Thoracic aorta (tissue), 2 donors: ENCODE measurements around the gene DNPH1. TPM values are rescaled to one million over a fixed set of nuclear protein-coding genes. Genes with fewer than 3 reads are reported as not detected.

Experiments used
- ATAC-seq: fragments of 150-250 bp; one replicate; pipeline ENCODE4 v1.8.0; 2017; ENCODE audit warnings: low read depth; ENCODE audit not compliant: insufficient number of reproducible peaks, low FRiP score
- DNase-seq: peaks from one replicate; pipeline ENCODE4 v3.0.0-alpha.2; 2020; ENCODE audit warnings: low spot score
- H3K27ac ChIP-seq, 2 donors: fragments of 200-600 bp; sonication (generic); 1 replicate in 1 of 2; 2 replicates in 1 of 2; pipeline ENCODE4 v1.5.1; 2016; ENCODE audit warnings: mild to moderate bottlenecking in 2 of 2, moderate library complexity in 2 of 2
- H3K27me3 ChIP-seq: fragments of 200-600 bp; sonication (generic); replicated peaks from 2 replicates; pipeline ENCODE4 v1.6.0; 2016; ENCODE audit warnings: mild to moderate bottlenecking; ENCODE audit not compliant: insufficient read depth
- H3K36me3 ChIP-seq: fragments of 200-600 bp; sonication (generic); one replicate; pipeline ENCODE4 v1.5.1; 2016
- H3K4me1 ChIP-seq, 2 donors: fragments of 200-600 bp; sonication (generic); 1 replicate in 1 of 2; 2 replicates in 1 of 2; pipeline versions ENCODE4 v1.5.1 to v1.6.0; 2016; ENCODE audit warnings: low read depth in 2 of 2, mild to moderate bottlenecking in 1 of 2; ENCODE audit not compliant: control insufficient read depth in 1 of 2
- H3K4me3 ChIP-seq: fragments of 200-600 bp; sonication (generic); 2 replicates; pipeline ENCODE4 v1.5.1; 2016; ENCODE audit warnings: mild to moderate bottlenecking
- H3K9me3 ChIP-seq: fragments of 200-600 bp; sonication (generic); 2 replicates; pipeline ENCODE4 v1.5.1; 2016
- total RNA-seq, 2 donors: library from RNA; depleted of rRNA; stranded (reverse); fragments of >200 nt; gene quantifications; one replicate each; pipeline versions ENCODE4 v1.1.0 to v1.2.3, GENCODE V29; 2016
- TF ChIP-seq, protein P1 (sequence below): fragments of 200-600 bp; sonication (generic); IDR thresholded peaks from one replicate; pipeline ENCODE4 v1.5.1; 2019; ENCODE audit warnings: antibody characterized with exemption

DNPH1 gene
- total RNA-seq, 2 donors from 2014 or later = 16.7 to 54.7 TPM

- Histone ChIP-seq H3K36me3 (peaks cover 5% of the 10 kb centered on the region), H3K27me3 (no peaks in the 10 kb centered on the region), H3K4me3 (no peak overlapping the region), H3K27ac (no peak overlapping the region), H3K9me3 (no peaks in the 10 kb centered on the region), H3K4me1 (no peaks in the 10 kb centered on the region)
- no peak for DNase-seq
- TF ChIP-seq, protein P1, sequence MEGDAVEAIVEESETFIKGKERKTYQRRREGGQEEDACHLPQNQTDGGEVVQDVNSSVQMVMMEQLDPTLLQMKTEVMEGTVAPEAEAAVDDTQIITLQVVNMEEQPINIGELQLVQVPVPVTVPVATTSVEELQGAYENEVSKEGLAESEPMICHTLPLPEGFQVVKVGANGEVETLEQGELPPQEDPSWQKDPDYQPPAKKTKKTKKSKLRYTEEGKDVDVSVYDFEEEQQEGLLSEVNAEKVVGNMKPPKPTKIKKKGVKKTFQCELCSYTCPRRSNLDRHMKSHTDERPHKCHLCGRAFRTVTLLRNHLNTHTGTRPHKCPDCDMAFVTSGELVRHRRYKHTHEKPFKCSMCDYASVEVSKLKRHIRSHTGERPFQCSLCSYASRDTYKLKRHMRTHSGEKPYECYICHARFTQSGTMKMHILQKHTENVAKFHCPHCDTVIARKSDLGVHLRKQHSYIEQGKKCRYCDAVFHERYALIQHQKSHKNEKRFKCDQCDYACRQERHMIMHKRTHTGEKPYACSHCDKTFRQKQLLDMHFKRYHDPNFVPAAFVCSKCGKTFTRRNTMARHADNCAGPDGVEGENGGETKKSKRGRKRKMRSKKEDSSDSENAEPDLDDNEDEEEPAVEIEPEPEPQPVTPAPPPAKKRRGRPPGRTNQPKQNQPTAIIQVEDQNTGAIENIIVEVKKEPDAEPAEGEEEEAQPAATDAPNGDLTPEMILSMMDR = no peak
- ATAC-seq = no peak
These were observed 17.3 kb downstream of the DNPH1 start for GRCh38 chr6:43211955-43212354.

DNA sequence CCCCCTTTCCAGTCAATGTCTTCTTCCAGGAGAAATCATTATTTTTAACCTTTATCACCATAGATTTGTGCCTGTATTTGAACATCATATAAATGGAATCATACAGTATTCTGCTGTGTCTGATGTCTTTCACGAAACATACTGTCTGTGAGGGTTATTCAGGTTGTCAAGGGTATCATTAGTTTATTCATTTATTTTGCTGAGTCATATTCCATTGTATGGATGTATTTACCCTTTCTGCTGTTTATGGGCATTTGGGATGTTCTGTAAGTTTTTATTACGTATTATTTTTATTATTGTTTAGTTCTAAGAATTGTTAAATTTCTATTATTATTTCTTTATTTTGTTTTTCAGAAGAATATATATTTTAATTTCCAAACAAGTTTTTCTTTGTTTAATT is 22.0 kb downstream of the DNPH1 start:
- H3K9me3 ChIP-seq = no peaks in the 10 kb centered on the region
- ATAC-seq (no peak), DNase-seq (no peak)
- H3K4me1 ChIP-seq = no peaks in the 10 kb centered on the region
- no peak overlapping the region for H3K4me3 ChIP-seq
- no peaks in the 10 kb centered on the region for H3K27me3 ChIP-seq
- H3K27ac ChIP-seq = no peak overlapping the region
- peaks cover 10% of the 10 kb centered on the region for H3K36me3 ChIP-seq
- TF ChIP-seq, protein P1 = no peak

DNA sequence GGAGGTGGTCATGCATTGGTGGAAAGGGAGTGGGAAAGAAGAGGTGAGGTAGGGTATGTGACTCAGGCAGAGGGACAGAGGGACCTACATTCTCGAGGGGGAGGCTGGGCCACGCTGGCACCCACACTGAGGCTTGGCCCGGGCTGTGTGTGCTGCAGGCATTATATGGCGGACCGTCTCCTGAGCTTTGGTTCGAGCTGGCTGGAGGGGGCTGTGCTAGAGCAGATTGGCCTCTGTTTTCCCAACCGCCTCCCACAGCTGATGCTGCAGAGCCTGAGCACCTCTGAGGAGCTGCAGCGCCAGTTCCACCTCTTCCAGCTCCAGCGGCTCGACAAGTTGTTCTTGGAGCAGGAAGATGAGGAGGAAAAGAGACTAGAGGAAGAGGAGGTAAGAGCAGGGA is 23.4 kb downstream of the DNPH1 start:
- TF ChIP-seq, protein P1 = no peak
- ATAC-seq (no peak), DNase-seq (no peak)
- Histone ChIP-seq H3K27me3 (no peaks in the 10 kb centered on the region), H3K4me1 (no peaks in the 10 kb centered on the region), H3K4me3 (no peak overlapping the region), H3K36me3 (peaks cover 10% of the 10 kb centered on the region), H3K27ac (no peak overlapping the region), H3K9me3 (no peaks in the 10 kb centered on the region)

- Histone ChIP-seq H3K9me3 (no peaks in the 10 kb centered on the region), H3K36me3 (peaks cover 14% of the 10 kb centered on the region), H3K27me3 (no peaks in the 10 kb centered on the region), H3K27ac (no peak overlapping the region), H3K4me3 (no peak overlapping the region), H3K4me1 (no peaks in the 10 kb centered on the region)
- no peak for ATAC-seq
- DNase-seq = no peak
- TF ChIP-seq, protein P1 = no peak
These were observed 24.8 kb downstream of the DNPH1 start for GRCh38 chr6:43204271-43205105.

GRCh38 chr6:43203718-43204095 is 25.6 kb downstream of the DNPH1 start:
- no peak overlapping the region for H3K4me3 ChIP-seq

More at GRCh38 chr6:43203718-43204095, 25.6 kb downstream of the DNPH1 start:
- DNase-seq (no peak), ATAC-seq (no peak)
- Histone ChIP-seq H3K9me3 (no peaks in the 10 kb centered on the region), H3K27ac (no peak overlapping the region), H3K4me1 (no peaks in the 10 kb centered on the region), H3K36me3 (peaks cover 14% of the 10 kb centered on the region), H3K27me3 (no peaks in the 10 kb centered on the region)
- TF ChIP-seq, protein P1 = no peak
